Stimulated activated CD4-positive, alpha-beta T cell treated with anti-CD3 and anti-CD28 coated beads, Interleukin-15, amount 100 ng/mL, for 1 hour (primary cell): ENCODE data around the gene PFKFB1.

ENCODE experiments used
- DNase-seq, 2 donors: peaks; one replicate each; pipeline ENCODE4 v3.0.0-alpha.2; 2020; ENCODE audit warnings: low read depth in 1 of 2, low spot score in 1 of 2

PFKFB1 gene

DNA sequence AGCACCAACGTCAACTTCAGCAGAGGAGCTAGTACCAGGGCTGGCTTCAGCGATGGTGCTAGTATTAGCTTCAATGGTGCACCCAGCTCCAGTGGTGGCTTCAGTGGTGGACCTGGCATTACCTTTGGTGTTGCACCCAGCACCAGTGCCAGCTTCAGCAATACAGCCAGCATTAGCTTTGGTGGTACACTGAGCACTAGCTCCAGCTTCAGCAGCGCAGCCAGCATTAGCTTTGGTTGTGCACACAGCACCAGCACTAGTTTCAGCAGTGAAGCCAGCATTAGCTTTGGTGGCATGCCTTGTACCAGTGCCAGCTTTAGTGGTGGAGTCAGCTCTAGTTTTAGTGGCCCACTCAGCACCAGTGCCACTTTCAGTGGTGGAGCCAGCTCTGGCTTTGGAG is 65.1 kb downstream of the PFKFB1 start:
- no peak for DNase-seq

DNA sequence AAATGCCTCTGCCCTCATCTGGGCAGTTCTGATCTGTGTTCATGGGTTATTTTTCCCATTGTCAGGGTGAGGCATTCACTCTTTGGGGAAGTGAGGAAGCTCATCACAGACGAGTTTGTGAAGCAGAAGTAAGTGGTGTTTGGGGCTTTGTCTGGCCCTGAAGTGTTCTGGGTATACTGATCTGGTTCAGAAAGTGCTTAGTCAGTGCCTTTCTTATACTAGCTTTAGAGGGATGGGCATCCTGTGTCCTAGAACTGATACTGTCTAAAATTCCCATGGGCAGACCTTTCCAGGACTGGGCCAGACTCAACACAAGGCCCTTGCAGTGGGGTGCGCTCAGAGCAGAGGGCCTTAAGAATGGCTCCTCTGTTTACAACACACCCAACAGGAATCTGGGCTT is 67.0 kb downstream of the PFKFB1 start:
- no peak for DNase-seq

DNA sequence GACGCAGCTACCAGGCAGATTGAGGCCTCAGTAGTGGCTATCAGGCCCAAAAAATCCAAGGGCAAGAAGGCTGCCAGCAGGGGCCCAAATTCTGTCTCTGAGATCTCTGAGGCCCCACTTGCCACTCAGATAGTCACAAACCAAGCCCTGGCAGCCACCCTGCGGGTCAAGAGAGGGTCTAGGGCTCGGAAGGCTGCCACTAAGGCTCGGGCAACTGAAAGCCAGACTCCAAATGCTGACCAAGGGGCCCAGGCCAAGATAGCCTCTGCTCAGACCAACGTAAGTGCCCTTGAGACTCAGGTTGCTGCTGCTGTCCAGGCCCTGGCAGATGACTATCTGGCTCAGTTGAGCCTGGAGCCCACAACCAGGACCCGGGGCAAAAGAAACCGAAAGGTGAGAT is 70.6 kb downstream of the PFKFB1 start:
- DNase-seq = no peak

DNA sequence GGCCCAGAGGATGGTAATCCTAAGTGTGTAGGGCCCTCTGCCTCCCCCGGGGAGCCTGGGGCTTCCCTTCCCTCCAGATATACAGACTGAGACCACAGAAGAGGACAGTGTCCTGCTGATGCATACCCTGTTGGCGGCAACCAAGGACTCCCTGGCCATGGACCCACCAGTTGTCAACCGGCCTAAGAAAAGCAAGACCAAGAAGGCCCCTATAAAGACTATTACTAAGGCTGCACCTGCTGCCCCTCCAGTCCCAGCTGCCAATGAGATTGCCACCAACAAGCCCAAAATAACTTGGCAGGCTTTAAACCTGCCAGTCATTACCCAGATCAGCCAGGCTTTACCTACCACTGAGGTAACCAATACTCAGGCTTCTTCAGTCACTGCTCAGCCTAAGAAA is 71.4 kb downstream of the PFKFB1 start:
- DNase-seq = no peak

DNA sequence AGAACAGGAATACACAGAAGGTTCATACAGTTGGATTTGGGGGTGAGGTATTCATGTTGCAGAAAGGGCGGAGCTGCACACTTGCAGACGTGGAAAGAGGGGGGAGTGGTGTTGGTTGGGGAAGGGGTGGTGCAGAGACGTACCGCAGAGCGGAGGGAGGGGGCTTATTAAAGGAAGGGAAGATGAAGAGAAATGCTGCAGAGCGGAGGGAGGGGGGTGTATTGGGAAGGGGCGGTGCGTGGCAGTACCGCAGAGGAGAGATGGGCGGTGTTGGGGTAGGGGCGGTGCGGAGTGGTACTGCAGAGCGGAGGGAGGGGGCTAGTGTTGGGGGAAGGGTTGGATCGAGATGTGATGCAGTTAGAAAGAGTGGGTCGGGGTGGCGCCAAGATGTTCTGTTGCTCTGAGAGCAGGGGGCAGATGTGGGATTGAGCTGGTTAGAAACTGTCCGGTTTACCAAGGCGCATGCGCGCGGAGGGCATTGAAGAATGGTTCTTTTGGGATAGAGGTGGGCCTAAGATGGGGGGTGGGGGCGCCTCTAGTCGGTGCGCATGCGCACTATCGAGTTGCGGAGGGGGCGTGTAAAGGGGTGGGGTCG is 72.5 kb downstream of the PFKFB1 start:
- DNase-seq = peak; percentile 3 to 37

DNA sequence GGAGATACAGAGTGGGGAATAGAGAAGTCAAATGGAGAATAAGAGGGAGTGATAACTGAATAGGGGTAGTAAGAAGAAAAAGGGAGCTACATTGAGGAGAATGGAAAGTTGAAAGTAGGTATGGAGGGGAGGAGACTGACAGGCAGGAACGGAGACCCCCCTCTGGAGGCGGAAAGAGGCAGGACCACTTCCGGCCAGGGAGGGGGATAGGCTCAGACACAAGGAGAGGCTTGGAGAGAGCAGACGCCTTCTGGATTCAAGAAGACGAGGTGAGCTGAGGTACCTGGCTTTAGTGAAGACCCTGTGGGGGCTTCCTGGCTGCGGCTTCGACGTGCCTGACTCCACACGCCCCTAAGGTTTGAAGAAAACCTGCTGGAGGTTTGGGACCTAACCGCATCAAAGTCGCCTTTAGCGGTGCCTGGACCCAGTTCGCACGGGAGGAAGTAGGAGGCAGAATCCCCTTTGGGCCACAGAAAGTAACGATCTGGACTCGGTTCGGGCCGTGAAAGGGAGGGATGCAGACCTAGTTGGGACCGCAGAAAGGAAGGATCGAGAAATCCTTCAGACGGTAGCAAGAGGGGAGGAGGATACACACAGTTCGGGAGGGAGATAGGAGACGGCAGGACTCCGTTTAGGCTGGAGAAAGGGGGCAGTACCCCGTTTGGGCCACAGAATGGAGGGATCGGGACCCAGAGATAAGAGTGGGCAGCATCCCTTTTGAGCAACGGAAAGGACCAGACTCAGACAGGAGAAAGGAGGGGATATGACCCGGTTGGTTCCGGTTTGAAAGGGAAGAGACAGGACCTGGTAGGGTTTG is 73.2 kb downstream of the PFKFB1 start, which contains the start of gene TRO:
TRO (plus strand) TSS at position 215 of the 817 bp plus-strand sequence. CDS start 1,423 bp downstream, outside the sequence.
- no peak for DNase-seq

DNA sequence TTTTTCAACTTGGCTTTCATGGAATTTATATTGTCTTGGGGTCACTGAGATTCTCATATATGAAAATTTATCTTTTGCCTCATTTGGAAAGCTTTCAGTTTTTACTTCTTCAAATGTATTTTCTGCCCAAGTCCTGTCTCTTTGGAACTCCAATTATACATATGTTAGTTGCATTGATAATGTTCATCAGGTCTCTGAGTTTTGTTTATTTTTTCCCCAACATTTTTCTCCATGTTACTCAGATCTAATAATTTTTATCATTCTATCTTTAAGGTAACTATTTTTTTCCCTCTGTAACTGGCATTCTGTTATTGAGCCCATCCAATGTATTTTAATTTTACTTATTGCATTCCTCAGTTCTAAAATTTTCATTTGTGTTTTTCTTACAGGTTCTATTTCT is 84.0 kb downstream of the PFKFB1 start:
- no peak for DNase-seq

DNA sequence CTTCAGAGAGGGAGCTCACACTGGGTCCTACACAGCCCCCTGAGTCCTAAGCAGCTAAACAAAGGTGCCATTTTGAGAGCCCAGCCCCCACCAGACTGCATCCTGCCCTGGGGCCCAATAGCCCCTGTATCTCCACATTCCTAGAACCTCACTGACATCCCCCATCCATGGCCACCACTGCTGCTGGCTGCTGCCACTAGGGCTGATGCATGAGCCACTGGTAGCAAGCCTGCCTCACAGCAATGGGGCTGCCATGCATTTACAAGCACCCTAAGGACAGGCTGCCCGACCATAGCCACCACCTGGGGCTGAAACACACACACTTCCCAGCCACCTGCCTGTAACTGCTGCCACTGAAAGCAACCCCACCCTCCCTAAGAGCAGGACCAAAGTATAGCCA is 99.8 kb downstream of the PFKFB1 start:
- DNase-seq = no peak

DNA sequence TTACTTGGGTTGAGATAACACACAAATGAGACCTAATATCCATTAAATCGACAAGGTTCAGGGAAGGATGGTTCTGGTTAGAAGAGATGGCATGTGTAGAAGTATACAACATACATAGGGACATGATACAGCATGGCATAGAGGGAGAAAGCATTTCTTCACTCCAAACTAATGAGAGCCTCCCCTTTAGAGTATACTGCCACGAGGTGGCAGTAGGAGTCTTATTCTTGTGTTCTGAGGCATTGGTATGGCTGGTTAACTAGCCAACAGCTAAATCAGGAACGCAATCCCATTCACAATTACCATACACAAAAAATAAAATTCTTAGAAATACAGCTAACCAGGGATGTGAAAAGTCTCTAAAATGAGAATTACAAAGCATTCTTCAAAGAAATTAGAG is 102.4 kb downstream of the PFKFB1 start:
- no peak for DNase-seq

DNA sequence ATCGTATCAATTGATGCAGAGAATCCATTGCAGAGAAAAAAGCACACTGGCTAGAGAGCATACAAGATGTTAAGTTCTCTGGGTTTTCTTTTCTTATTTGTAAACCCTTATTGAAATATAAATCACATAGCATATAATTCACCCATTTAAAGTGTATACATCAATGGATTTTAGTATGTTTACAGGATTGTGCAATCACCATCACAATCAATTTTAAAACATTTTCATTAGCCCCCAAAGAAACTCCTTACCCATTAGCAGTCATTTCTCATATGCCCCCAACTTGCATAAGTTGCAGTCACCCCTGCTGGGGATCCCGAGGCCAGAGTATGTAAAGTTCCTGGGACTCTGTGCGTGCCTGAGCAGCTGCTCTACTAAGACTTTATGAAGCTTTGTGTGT is 108.2 kb downstream of the PFKFB1 start:
- no peak for DNase-seq
